K562 (cell line): ENCODE measurements around the gene CD164. TPM values are rescaled to one million over a fixed set of nuclear protein-coding genes. Genes with fewer than 3 reads are reported as not detected.

Source experiments
- CAMTA2 ChIP-seq: fragments of 250-450 bp; sonication (Bioruptor Pico); conservative IDR thresholded peaks from 2 replicates; pipeline ENCODE4 v1.5.1; 2022
- E2F3 ChIP-seq: fragments of 250-450 bp; sonication (Bioruptor Pico); IDR thresholded peaks from 2 replicates; pipeline ENCODE4 v1.4.0; 2020; ENCODE audit warnings: mild to moderate bottlenecking
- FIP1L1 ChIP-seq: fragments of 200-400 bp; formaldehyde crosslinking; IDR thresholded peaks from 2 replicates; pipeline ENCODE4 v1.6.1; 2018; ENCODE audit warnings: mild to moderate bottlenecking, low read depth, low read length; ENCODE audit not compliant: poor library complexity, severe bottlenecking
- HOXB6 ChIP-seq: fragments of 250-450 bp; sonication (Bioruptor Pico); IDR thresholded peaks from 2 replicates; pipeline ENCODE4 v1.5.1; 2022; ENCODE audit warnings: mild to moderate bottlenecking, borderline replicate concordance
- IRF2 ChIP-seq: sonication (generic); formaldehyde crosslinking; IDR thresholded peaks from 2 replicates; pipeline ENCODE4 v1.8.1; 2022; ENCODE audit warnings: mild to moderate bottlenecking, missing genetic modification reagents
- MED1 ChIP-seq: sonication (generic); formaldehyde crosslinking; IDR thresholded peaks from 2 replicates; pipeline ENCODE4 v1.8.1; 2023; ENCODE audit warnings: missing genetic modification reagents, borderline replicate concordance
- MYNN ChIP-seq, 2 experiments: sonication (generic); formaldehyde crosslinking in 1 of 2; IDR thresholded peaks; 2 replicates each; pipeline versions ENCODE4 v1.5.0 to v1.6.1; 2016 to 2020; ENCODE audit warnings: antibody characterized with exemption in 1 of 2, missing genetic modification reagents in 1 of 2
- RBBP5 ChIP-seq: fragments of 200-600 bp; sonication (generic); IDR thresholded peaks from 2 replicates; pipeline ENCODE4 v1.6.1; 2012; ENCODE audit warnings: borderline replicate concordance, mild to moderate bottlenecking, low read length, control low read depth, inconsistent platforms; ENCODE audit not compliant: insufficient read depth, poor library complexity, severe bottlenecking
- STAT5B ChIP-seq: fragments of 250-450 bp; sonication (Bioruptor Pico); IDR thresholded peaks from 2 replicates; pipeline ENCODE4 v1.8.0; 2021; ENCODE audit warnings: mild to moderate bottlenecking, inconsistent platforms
- THRB ChIP-seq: fragments of 450-650 bp; formaldehyde crosslinking; conservative IDR thresholded peaks from 2 replicates; pipeline ENCODE4 v1.4.0; 2022; ENCODE audit warnings: mild to moderate bottlenecking, missing genetic modification characterization
- XRCC5 ChIP-seq: fragments of 200-400 bp; formaldehyde crosslinking; IDR thresholded peaks from 2 replicates; pipeline ENCODE4 v1.6.1; 2017; ENCODE audit warnings: low read depth, mild to moderate bottlenecking, low read length
- ZFP36 ChIP-seq: fragments of 150-350 bp; IDR thresholded peaks from 2 replicates; pipeline ENCODE4 v1.6.1; 2018; ENCODE audit warnings: low read length, low read depth; ENCODE audit not compliant: partially characterized antibody
- ZNF311 ChIP-seq: fragments of 250-450 bp; sonication (Bioruptor Pico); IDR thresholded peaks from 2 replicates; pipeline ENCODE4 v1.4.0; 2020; ENCODE audit warnings: mild to moderate bottlenecking, moderate library complexity
- ZNF316 ChIP-seq: fragments of 450-650 bp; IDR thresholded peaks from 2 replicates; pipeline ENCODE4 v1.6.1; 2016
- ZNF407 ChIP-seq: fragments of 450-650 bp; IDR thresholded peaks from 2 replicates; pipeline ENCODE4 v1.6.1; 2016; ENCODE audit warnings: low read depth
- polyA plus RNA-seq, 8 experiments: library from polyadenylated mRNA; depleted of rRNA in 4 of 8; stranded (reverse) in 5 of 8; unstranded in 3 of 8; fragments of >200 nt; fragmentation: Nextera tagmentation in 2 of 8; fragmentation: Illumina TruSeq in 1 of 8; extraction: Ambion mirVana in 2 of 8; extraction: Trizol in 1 of 8; gene quantifications; 2 replicates each; pipeline versions ENCODE4 v1.2.1 to v1.2.3, GENCODE V29; 2011 to 2014; ENCODE audit warnings: inconsistent platforms in 1 of 8, missing spikeins in 1 of 8
- total RNA-seq, 7 experiments: library from RNA; depleted of rRNA in 6 of 7; stranded (reverse); fragments of >200 nt in 6 of 7; fragmentation: Illumina TruSeq in 2 of 7; extraction: Trizol in 2 of 7; gene quantifications; 2 replicates each; pipeline versions ENCODE4 v1.2.1 to v1.2.3, GENCODE V29; 2011 to 2021; ENCODE audit warnings: low replicate concordance in 1 of 7

CD164 gene
- total and polyA plus RNA-seq, 9 of the 15 experiments (the other 6 are each of a cell fraction or from before 2014, with no cell fraction given), result 79.5 to 317 (median 165) TPM

- TF ChIP-seq HOXB6 (CRISPR knock-in tag), result no peak
- no peak for TF ChIP-seq MED1
- TF ChIP-seq RBBP5, result no peak
- TF ChIP-seq CAMTA2 (CRISPR knock-in tag), result no peak
- TF ChIP-seq ZNF316, result no peak
- no peak for TF ChIP-seq MYNN (IDR thresholded peaks at IDR 0.05)
- no peak for TF ChIP-seq MYNN (CRISPR knock-in tag; IDR thresholded peaks at IDR 0.05)
- TF ChIP-seq ZNF407, result no peak
- no peak for TF ChIP-seq XRCC5
- TF ChIP-seq FIP1L1, result no peak
- TF ChIP-seq THRB (CRISPR knock-in tag), result no peak
- no peak for TF ChIP-seq ZFP36
- no peak for TF ChIP-seq E2F3 (CRISPR knock-in tag)
- no peak for TF ChIP-seq STAT5B (CRISPR knock-in tag)
- TF ChIP-seq IRF2 (CRISPR knock-in tag), result no peak
- no peak for TF ChIP-seq ZNF311
These were observed 45.9 kb downstream of the CD164 start (continued) for GRCh38 chr6:109336221-109336961.
